Embryonic facial prominence (tissue), 1 donor: Measurements from ENCODE around the gene FLRT2.

Experiments
- DNase-seq: peaks from one replicate; pipeline ENCODE4 v3.0.0-alpha.2; 2016; ENCODE audit errors: extremely low spot score

FLRT2 gene

DNA sequence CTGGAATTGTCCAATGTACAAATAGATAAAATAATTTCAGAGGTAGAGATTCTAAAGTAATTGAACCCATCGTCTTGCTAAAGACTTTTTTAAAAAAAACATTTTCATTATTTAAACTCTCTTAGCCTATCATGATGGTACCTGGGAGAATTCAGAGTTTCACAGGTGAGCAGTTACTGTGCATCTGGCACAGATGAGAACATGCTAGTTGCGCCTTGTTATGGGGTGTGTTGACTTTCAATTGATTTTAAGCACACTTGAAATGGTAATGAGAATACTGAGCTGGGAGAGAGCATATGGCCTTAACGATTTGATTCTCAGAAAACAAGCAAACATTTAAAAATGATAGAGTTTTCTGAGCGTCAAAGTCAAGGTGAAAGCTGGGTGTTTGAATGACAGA, 66.6 kb downstream of the FLRT2 start:
- no peak for DNase-seq

DNA sequence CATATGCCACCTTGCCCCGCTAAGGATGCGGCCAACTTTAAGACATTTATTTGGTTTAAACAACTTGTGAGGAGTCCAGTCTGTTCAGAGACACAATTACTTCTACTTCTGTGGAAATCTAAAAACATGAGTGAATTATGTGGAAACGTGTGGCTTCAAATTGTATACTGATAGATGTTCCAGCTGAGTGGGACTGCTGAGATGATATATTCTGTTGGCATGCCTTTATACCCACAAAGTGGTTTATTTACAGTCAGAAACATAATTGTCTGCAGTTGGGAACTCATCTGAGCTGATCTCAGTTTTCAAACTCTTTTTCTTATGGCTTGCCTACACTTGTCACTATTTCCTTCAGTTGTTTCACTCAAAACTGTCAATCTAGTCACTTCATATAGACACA, 67.8 kb downstream of the FLRT2 start:
- DNase-seq, result no peak

DNA sequence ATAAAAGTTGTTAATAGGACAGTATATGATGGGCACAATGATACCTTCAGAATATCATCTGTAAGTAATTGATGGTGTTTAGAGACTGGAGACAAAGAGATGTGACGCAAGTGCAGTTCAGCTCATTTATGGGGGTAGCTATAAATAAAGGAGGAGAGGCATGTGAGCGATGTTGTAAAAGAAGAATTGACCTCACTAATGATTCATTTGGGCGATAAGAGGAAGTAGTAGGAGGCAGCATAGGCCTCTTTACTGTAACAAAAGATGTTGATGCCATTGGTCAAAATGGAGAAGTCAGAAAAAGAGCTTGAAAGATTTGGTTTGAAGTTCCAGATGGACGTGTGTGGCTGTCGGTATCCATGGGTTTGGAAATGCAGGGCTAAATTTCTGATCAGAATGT, 70.0 kb downstream of the FLRT2 start:
- DNase-seq, result no peak

DNA sequence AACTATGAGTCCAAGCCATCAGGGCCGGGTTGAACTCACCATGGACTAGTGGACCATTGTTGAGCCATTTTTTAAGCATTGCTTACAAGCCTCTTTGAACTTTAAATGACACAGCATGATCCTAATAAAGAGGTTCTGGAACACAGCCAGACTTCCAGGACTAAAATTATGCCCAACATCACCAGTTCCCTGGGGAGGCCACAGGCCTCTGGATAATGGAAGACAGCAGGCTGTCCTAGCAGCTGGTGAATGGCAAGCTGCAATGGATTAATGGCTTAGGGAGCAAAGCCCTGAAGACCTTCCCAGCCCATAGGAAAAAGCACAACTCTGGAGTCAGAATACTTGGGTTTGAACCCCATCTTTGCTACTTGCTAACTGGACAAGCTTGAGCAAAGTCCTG, 71.3 kb downstream of the FLRT2 start:
- DNase-seq, result no peak

DNA sequence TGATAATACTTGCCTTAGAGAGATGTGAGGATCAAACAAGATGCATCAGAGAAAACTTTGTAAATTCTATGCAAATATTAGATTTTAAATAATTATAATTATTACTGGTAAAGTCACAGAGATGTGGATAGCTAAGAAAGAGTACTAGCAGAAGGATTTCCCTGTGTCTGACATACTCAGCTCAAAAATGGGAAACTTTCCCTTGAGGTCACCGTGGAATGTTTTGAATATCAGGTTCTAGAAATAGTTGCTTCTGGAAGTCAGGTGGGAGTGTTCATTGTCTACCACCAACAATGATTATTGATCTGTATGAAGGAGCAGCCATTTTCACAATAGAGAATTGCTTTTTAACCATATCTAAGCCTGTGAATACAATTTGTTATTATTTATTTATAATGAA, 71.7 kb downstream of the FLRT2 start:
- DNase-seq, result no peak

DNA sequence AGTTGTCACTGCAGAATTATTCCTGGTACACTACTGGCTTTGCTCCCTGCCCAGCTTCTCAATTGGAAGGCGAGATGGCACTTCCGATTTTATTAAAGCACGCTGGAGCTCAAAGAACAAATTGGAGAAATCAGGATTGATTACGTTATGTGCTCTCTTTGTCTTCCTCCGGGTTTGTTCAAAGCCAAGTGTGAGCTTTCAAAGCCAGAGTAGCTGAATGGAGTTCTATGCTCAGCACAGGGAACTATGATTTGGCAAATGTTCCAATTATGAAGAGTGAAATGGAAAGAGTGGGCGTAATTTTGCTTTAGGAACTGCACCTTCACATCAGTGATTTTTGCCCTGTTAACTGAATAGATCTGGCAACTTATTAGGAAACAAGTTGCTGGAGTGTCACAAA, 72.4 kb downstream of the FLRT2 start:
- no peak for DNase-seq

DNA sequence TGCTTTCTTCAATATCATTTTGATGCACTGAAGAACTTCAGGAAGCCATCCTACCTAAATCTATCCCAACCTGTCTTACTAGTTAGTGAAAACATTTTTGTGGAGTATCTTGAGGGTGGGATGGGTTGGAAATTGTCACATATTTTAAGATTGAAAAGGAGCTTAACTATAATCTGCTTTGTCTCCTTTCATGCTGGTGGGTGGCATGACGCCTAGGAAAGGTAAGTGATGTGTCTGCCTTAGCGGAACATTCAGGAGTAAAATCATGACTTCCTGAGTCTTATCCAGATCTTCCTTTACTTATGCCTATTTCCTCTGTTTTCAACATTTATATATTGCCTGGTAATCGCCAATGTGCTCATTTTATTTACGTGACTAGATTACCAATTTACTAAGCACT, 74.1 kb downstream of the FLRT2 start:
- no peak for DNase-seq

DNA sequence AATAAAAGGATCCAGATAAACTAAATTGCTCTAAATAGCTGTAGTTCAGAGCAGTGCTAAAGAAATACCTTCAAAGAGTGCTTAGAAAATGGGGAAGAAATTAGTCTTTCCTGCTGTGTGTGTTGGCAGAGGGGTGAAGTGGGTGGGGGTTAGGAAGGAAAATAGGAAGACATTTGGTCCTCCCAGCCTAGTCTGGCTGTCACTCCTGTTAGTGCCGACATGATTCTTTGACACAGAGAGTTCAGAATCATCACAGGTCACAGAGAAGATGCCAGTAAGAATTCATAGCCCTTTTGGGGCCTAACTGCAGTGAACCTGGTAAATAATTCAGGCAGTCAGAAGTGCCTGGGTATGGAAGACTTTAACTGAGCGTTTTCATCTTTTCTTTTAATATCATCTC, 74.8 kb downstream of the FLRT2 start:
- no peak for DNase-seq

DNA sequence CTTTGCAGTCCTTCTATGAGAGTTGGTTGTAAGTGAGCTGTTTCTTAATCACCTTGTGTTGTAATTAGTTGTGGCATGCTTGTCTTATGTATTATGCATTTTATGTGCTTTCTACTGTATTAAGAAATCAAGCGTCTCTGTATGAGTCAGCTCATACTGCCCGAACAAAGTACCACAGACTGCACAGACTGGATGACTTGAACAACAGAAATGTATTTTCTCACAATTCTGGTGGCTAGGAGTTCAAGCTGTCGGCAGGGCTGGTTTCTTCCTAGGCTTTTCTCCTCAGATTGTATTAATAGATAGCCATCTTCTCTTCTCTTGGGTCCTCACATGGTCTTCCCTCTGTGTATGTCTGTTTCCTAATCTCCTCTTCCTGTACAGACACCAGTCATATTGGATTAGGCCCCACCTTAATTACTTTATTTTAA, 77.7 kb downstream of the FLRT2 start:
- DNase-seq, result no peak

DNA sequence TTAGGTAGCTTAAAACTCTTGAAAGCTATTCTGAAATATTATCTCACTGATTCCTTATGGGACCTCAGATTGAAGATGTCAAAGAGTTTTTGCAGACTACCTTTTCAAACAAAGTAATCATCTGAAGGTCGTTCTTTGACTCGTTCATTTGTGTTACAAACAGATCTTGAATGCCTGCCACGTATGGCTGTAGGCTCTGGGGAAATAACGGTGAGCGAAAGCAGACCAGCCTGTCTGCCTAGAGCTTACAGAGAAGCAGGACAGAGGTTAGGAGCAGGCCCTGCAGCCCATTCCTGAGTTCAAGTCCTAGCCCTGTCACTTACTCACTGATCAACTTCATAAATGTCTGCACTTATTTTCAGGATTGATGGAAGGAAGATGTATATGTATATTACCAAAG, 83.6 kb downstream of the FLRT2 start:
- no peak for DNase-seq

DNA sequence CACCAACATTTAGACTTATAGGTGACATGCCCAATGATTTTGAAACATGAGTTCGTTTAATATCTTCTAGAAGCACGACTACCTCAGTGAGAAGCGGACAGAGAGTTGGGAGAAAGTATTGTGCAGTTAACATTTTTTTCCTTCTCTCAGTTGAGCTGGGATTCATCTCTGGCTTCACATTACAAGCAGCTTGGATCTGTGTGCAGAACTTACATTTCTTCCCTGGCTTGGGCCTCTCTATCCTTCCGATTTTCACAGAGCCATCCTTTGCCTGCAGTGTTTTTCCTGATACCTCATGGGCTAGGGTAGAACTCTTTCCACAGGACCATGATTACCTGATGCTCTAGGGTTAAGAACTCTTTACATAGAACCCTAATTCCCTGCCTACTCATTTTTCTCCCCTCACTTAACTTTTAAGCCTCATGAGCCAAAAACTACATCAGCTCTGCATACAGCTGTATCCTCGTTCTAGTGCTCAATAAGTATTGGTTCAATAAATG, 86.5 kb downstream of the FLRT2 start:
- DNase-seq, result no peak

DNA sequence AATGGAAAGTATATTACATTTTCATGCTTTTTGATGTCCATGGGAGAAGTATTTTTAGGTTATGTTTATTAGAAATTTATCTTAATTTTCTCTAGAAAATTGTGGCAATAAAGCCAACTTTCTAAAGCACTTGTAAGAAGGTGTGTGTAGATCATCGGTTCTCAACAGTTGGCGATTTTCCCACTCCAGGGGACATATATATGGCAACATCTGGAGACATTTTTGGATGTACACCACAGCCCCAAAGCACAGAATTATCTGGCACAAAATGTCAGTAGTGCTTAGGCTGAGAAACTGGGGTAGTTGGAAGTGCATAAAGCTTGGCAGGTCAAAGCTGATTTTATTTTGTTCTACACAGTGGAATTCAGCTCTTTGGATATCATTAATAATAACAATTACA, 86.9 kb downstream of the FLRT2 start:
- no peak for DNase-seq

DNA sequence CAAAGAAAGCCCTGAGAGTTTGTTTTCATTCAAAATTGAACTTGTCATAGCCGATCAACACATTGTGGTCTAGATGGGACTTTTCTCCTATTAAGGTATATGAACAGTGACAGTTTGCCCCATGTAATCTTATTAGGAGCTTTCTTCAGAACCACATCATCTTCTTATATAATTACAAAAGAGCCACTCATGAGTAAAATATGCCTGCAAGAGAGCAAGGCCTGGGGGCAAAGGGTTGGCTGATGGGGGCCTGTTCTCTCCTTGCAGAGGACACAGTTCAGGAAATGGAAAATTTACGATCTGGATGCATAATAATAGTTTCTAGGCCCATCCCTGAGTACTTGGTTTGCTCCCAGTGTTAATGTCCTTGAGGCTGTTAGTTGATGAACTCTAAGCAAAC, 87.8 kb downstream of the FLRT2 start:
- no peak for DNase-seq

DNA sequence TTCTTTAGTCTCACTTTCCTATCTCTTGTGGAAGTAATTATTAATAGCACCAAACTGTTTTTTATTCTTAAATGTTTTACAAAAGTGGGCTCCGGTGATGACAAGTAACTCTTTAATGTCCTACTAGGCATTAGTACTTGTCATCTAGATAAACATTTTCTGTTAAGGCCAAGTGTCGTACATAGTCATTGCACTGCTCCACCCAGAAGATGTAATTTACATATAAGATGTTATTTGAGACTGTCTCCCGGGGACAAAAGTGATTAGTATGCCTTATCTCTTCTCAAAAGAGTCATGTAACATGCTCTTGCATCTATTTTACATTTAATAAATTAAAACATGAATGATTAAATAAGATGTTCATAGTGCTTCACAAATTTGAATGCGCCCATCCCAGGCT, 88.4 kb downstream of the FLRT2 start:
- DNase-seq, result no peak

DNA sequence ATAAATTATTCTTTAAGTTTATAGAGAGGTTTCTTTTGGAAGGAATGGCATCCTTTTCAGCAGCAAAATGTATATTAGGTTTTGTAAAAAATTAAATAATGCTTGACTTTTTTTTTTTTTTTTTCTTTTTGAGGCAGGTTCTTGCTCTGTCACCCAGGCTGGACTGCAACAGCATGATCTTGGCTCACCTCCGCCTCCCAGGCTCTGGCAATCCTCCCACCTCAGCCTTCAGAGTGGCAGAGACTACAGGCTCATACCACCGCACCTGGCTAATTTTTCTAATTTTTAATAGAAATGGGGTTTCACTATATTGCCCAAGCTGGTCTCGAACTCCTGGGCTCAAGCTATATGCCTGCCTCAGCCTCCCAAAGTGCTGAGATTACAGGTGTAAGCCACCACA, 89.0 kb downstream of the FLRT2 start:
- DNase-seq, result no peak

DNA sequence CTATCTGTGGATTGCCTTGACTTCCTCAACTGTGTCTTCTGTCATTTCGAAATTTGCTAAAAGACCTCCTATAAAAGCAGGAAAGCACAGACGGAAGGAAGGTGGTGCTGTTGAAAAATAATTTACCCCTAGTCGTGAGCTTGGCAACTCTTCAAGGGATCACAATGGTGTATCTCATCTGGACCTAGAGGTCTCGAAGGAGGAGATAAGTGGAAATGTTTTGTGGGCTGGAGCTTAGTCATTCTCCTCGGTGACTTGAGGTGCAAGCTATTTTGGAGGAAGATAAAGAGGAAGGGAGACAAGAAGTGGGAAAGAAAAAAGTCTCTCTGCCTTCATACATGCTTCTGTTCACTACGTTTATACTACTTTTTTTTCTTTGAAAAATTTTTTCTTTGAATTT, 89.9 kb downstream of the FLRT2 start:
- DNase-seq, result no peak

DNA sequence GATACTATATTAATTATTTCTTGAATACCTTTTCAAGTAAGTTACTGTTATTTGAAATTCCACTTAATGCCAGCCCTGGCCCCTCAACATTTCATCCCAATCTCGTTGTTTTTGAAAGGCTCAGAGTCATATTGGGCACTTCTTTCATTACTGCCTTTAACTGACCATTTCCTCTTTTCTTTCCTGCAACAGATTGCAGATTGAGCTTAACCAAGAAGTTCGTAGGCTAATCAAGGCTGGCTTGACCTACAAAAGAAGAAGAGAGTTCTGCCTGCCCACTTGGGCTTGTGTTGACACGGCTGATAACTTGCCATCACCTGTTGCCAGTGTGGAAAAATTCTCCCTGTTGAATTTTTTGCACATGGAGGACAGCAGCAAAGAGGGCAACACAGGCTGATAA, 91.0 kb downstream of the FLRT2 start:
- no peak for DNase-seq

DNA sequence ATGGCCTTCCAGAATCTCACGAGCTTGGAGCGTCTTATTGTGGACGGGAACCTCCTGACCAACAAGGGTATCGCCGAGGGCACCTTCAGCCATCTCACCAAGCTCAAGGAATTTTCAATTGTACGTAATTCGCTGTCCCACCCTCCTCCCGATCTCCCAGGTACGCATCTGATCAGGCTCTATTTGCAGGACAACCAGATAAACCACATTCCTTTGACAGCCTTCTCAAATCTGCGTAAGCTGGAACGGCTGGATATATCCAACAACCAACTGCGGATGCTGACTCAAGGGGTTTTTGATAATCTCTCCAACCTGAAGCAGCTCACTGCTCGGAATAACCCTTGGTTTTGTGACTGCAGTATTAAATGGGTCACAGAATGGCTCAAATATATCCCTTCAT, 92.2 kb downstream of the FLRT2 start:
- no peak for DNase-seq

DNA sequence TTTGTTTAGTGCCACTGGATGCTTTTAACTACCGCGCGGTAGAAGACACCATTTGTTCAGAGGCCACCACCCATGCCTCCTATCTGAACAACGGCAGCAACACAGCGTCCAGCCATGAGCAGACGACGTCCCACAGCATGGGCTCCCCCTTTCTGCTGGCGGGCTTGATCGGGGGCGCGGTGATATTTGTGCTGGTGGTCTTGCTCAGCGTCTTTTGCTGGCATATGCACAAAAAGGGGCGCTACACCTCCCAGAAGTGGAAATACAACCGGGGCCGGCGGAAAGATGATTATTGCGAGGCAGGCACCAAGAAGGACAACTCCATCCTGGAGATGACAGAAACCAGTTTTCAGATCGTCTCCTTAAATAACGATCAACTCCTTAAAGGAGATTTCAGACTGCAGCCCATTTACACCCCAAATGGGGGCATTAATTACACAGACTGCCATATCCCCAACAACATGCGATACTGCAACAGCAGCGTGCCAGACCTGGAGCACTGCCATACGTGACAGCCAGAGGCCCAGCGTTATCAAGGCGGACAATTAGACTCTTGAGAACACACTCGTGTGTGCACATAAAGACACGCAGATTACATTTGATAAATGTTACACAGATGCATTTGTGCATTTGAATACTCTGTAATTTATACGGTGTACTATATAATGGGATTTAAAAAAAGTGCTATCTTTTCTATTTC, 93.2 kb downstream of the FLRT2 start:
- DNase-seq, result no peak

DNA sequence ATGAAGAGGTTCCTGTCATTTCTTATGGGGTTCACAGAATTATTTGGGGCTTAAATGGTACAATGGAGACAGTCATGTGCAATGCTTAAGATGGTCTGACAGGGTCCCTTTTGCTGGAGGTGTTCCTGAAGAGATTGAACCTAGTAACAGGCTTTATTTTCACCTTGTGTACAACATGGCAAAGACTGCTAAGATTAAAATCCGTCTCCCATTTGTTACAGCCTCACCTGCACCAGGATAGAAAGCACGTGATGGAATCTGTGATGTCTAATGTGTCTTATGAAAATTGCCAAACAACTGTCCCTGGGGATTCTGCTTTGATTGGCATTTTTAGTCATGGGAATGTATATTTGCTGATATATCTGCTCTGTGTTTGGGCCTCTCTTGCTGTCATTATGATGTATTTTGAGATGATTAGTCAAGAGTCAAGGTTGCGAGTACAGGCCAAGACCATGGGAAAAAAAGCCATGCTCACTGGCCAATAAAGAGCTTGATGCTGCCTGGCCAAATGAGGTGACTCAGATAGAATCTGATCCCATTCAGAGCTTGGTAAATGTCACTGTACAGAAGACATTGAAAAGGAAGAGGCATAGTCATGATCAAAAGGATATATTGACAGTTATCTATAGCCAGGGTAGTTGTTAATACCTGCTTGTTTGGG, 96.1 kb downstream of the FLRT2 start:
- no peak for DNase-seq

DNA sequence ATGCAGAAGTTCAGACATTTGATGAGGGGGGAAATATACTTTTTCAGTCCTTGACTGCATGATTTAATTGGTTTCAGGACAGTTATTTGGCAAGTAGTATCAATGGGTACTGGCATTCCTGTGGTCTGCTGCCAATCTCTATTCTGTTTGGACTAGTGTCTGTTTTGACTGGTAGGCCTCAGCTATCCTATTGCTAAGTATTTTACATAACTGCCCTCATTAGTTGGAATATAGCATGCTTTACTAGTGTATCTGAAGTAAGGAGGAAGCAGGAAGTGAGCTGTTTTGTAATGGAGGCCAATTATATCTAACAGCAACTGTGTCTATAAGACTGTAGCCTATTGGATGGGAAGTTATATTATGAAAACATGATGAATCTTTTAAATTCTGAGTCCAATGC, 104.3 kb downstream of the FLRT2 start:
- DNase-seq, result peak; percentile 16

DNA sequence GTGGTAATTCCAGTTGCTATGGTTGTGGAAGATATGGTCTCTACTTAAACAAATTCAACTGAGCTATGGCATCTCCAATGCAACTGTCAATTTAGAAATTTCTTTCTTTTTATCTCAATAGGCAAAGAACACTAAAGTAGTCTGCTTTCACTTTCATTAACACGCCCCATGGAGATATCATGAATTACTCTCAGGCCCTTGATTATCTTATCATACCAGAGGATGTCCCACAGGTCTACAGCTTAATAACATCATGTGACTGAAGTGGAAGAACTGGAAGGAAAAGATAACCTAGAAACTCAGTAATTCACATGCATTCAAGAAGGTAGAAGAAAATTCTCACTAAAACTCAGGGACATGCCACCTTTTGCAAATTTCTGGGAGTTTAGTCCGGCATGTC, 114.3 kb downstream of the FLRT2 start:
- no peak for DNase-seq

DNA sequence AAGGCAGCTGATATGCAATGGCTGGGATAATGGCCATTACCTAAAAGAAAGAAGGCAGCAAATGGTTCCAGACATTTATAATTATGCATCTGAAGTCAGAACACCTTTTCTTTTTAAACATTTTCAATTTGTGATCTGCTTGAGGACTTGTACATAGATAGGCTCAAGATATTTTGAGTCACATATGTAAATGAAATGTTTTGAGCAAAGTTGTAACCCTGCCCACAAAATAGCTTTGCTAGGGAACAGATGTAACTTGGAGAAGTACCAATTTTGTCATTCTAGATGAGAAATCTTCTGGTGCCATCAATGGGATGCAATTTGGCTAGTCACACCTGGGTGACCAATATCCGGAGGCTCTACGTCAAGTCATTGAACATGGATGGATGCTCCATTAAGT, 123.1 kb downstream of the FLRT2 start:
- no peak for DNase-seq
